ENCODE data around the gene WDR83.
"Not testable (repeated sequence)": the region's sequence is repeated elsewhere in the genome, so short reads cannot be mapped to it uniquely, and the experiment has no call there.

WDR83 gene

GRCh38 chr19:12666265-12667048 is at the start of gene WDR83, which contains the start of gene MAN2B1:
Gene WDR83 (plus strand): TSS chr19:12666807. CDS start chr19:12669791, 2,984 bp downstream.
Gene MAN2B1 (minus strand): TSS chr19:12666742. CDS start chr19:12666701, 41 bp downstream.
- peak within 1 kb of the TSS; percentile 93 for H3K4me3 ChIP-seq
- peak within 1 kb of the TSS; percentile 44 to 73 for H3K27ac ChIP-seq
- no peak for TF ChIP-seq CTCF (IDR thresholded peaks at IDR 0.05)
- no peak for DNase-seq (ENCODE audit: low spot score)

GRCh38 chr19:12617646-12618045 is 49.0 kb upstream of the WDR83 start:
- H3K4me3 ChIP-seq = no peak overlapping the region
- TF ChIP-seq CTCF (IDR thresholded peaks at IDR 0.05) = no peak
- DNase-seq (ENCODE audit: low spot score) = no peak
- H3K27ac ChIP-seq = no peak overlapping the region

GRCh38 chr19:12621253-12622024 is 45.2 kb upstream of the WDR83 start:
- H3K27ac ChIP-seq; DNase-seq (ENCODE audit: low spot score): not testable (repeated sequence)

GRCh38 chr19:12623361-12624031 is 43.1 kb upstream of the WDR83 start:
- H3K27ac ChIP-seq = no peak overlapping the region
- no peak for TF ChIP-seq CTCF (IDR thresholded peaks at IDR 0.05)
- DNase-seq (ENCODE audit: low spot score) = no peak
- no peak overlapping the region for H3K4me3 ChIP-seq

More at GRCh38 chr19:12621253-12622024, 45.2 kb upstream of the WDR83 start:
- H3K4me3 ChIP-seq = not testable (repeated sequence)

- Histone ChIP-seq H3K27ac (no peak overlapping the region), H3K4me3 (no peak overlapping the region)
- no peak for DNase-seq (ENCODE audit: low spot score)
- no peak for TF ChIP-seq CTCF (IDR thresholded peaks at IDR 0.05)
Observed at GRCh38 chr19:12626958-12627357, 39.6 kb upstream of the WDR83 start.

- no peak overlapping the region for H3K4me3 ChIP-seq
- TF ChIP-seq CTCF (IDR thresholded peaks at IDR 0.05) = no peak
- DNase-seq (ENCODE audit: low spot score) = no peak
- H3K27ac ChIP-seq = no peak overlapping the region
Observed at GRCh38 chr19:12628040-12629022, 38.3 kb upstream of the WDR83 start.

All from coronary artery (tissue), 2 donors.